Panc1 (cell line): ENCODE results near the gene FAM83F. TPM values are rescaled to one million over a fixed set of nuclear protein-coding genes. Genes with fewer than 3 reads are reported as not detected.

Source experiments
- ATAC-seq: fragments of 200-7000 bp; cut with Tn5 transposase; 2 replicates; pipeline ENCODE4 v1.9.1; 2020; ENCODE audit warnings: mild to moderate bottlenecking, moderate library complexity
- BruUV-seq: library from RNA; stranded (reverse); fragments of 400-500 nt; replicated peaks from 2 replicates; lab custom pipeline; 2021; lab: Mats Ljungman, UMichigan
- CTCF ChIA-PET: fragments of 300-600 bp; sonication (Branson Sonifier 250); formaldehyde crosslinking; loops from one replicate; lab custom pipeline; 2022; ENCODE audit warnings: antibody characterized with exemption; lab: Charles Lee
- POLR2A ChIA-PET: fragments of 300-600 bp; sonication (Branson Sonifier 250); formaldehyde crosslinking; loops from one replicate; lab custom pipeline; 2022; ENCODE audit warnings: antibody characterized with exemption; lab: Charles Lee
- DNase-seq: peaks from one replicate; pipeline ENCODE4 v3.0.0-alpha.2; 2010; ENCODE audit warnings: low read depth, low spot score
- H3K27ac ChIP-seq: 2 replicates; pipeline ENCODE4 v1.5.1; 2011; ENCODE audit warnings: mild to moderate bottlenecking, low read length, inconsistent platforms
- H3K27me3 ChIP-seq: fragments of 200-500 bp; sonication (Bioruptor generic); 2 replicates; pipeline ENCODE4 v1.6.0; 2014; ENCODE audit warnings: low read length, inconsistent platforms; ENCODE audit not compliant: control insufficient read depth, insufficient read depth
- H3K36me3 ChIP-seq: fragments of 200-500 bp; sonication (Bioruptor generic); 2 replicates; pipeline ENCODE4 v1.5.1; 2014; ENCODE audit warnings: inconsistent platforms, mild to moderate bottlenecking, low read length, moderate library complexity; ENCODE audit not compliant: control insufficient read depth, insufficient read depth
- H3K4me1 ChIP-seq: 2 replicates; pipeline ENCODE4 v1.5.1; 2011; ENCODE audit warnings: inconsistent platforms, mild to moderate bottlenecking, low read length, moderate library complexity; ENCODE audit not compliant: control insufficient read depth, insufficient read depth
- H3K4me3 ChIP-seq, 2 experiments: 2 replicates each; pipeline ENCODE4 v1.5.1; 2011 to 2012; ENCODE audit warnings: low read depth in 2 of 2, low read length in 2 of 2, mild to moderate bottlenecking in 2 of 2, inconsistent platforms in 1 of 2, moderate library complexity in 1 of 2
- H3K9me3 ChIP-seq: fragments of 200-500 bp; sonication (Bioruptor generic); 2 replicates; pipeline ENCODE4 v1.5.1; 2014; ENCODE audit warnings: low read depth, mild to moderate bottlenecking, inconsistent platforms, low read length, moderate library complexity; ENCODE audit not compliant: control insufficient read depth, insufficient read depth
- POLR2AphosphoS5 ChIP-seq: IDR thresholded peaks from 2 replicates; pipeline ENCODE4 v1.6.1; 2012; ENCODE audit warnings: mild to moderate bottlenecking, low read depth, low read length, moderate library complexity
- SIN3A ChIP-seq: IDR thresholded peaks from 2 replicates; pipeline ENCODE4 v1.6.1; 2012; ENCODE audit warnings: low read depth, mild to moderate bottlenecking, low read length, moderate library complexity, borderline replicate concordance; ENCODE audit not compliant: insufficient read depth
- TCF7L2 ChIP-seq: IDR thresholded peaks from 2 replicates; pipeline ENCODE4 v1.6.1; 2011; ENCODE audit warnings: mild to moderate bottlenecking, low read depth, low read length, inconsistent platforms
- in situ Hi-C: cut with HindIII; loops from 2 replicates; pipeline ENCODE4 v1.10.0; 2016; ENCODE audit warnings: low sequenced_read_pairs, low pct_unique_long_range_greater_than_20kb
- intact Hi-C: fragments of 100-400 bp; cut with micrococcal nuclease; formaldehyde crosslinking; loops from one replicate; pipeline ENCODE4 v1.10.0; 2022; ENCODE audit not compliant: unreplicated experiment
- total RNA-seq: library from RNA; stranded (reverse); gene quantifications from one replicate; pipeline ENCODE4 v1.2.1, GENCODE V29; 2021; ENCODE audit not compliant: unreplicated experiment
- TF ChIP-seq, protein P1 (sequence below): fragments of 450-650 bp; IDR thresholded peaks from 2 replicates; pipeline ENCODE4 v1.5.1; 2017; ENCODE audit warnings: mild to moderate bottlenecking
- TF ChIP-seq, protein P2 (sequence below), 2 experiments: IDR thresholded peaks; 2 replicates each; pipeline ENCODE4 v1.6.1; 2011 to 2012; ENCODE audit warnings: low read depth in 2 of 2, control low read depth in 1 of 2, low read length in 1 of 2, mild to moderate bottlenecking in 1 of 2, moderate library complexity in 1 of 2; ENCODE audit not compliant: insufficient read depth in 1 of 2

Gene FAM83F
- total RNA-seq, 1 experiment from 2014 or later = 0.05 TPM

DNA sequence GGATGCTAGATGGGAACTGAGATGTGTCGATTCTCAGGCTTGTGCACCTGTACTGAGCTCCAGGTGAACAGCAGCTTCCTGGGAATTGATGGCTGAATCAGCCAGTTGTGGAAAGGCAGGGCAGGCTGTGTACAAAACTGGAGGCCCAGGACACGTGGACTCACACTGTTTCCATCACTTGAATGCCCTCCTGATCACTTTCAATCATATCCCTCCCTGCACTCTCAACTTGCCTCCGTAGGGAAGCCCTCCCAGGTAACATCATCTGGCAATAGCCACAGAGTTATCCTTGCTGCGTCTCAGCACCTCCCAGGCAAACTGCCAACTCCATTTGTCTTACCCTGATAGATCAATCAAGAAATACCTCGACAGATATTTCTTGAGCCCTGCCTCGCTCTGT is 10.1 kb downstream of the FAM83F start:
- POLR2A ChIA-PET = no interaction called here
- Histone ChIP-seq H3K36me3 (no peaks in the 10 kb centered on the region), H3K4me3 (no peak overlapping the region), H3K4me1 (no peaks in the 10 kb centered on the region; the same call in 1 of the 2 replicates), H3K9me3 (no peaks in the 10 kb centered on the region), H3K27me3 (no peaks in the 10 kb centered on the region), H3K27ac (no peak overlapping the region)
- BruUV-seq = no TSS peak
- TF ChIP-seq, protein P1, sequence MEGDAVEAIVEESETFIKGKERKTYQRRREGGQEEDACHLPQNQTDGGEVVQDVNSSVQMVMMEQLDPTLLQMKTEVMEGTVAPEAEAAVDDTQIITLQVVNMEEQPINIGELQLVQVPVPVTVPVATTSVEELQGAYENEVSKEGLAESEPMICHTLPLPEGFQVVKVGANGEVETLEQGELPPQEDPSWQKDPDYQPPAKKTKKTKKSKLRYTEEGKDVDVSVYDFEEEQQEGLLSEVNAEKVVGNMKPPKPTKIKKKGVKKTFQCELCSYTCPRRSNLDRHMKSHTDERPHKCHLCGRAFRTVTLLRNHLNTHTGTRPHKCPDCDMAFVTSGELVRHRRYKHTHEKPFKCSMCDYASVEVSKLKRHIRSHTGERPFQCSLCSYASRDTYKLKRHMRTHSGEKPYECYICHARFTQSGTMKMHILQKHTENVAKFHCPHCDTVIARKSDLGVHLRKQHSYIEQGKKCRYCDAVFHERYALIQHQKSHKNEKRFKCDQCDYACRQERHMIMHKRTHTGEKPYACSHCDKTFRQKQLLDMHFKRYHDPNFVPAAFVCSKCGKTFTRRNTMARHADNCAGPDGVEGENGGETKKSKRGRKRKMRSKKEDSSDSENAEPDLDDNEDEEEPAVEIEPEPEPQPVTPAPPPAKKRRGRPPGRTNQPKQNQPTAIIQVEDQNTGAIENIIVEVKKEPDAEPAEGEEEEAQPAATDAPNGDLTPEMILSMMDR = no peak
- TF ChIP-seq, protein P2, sequence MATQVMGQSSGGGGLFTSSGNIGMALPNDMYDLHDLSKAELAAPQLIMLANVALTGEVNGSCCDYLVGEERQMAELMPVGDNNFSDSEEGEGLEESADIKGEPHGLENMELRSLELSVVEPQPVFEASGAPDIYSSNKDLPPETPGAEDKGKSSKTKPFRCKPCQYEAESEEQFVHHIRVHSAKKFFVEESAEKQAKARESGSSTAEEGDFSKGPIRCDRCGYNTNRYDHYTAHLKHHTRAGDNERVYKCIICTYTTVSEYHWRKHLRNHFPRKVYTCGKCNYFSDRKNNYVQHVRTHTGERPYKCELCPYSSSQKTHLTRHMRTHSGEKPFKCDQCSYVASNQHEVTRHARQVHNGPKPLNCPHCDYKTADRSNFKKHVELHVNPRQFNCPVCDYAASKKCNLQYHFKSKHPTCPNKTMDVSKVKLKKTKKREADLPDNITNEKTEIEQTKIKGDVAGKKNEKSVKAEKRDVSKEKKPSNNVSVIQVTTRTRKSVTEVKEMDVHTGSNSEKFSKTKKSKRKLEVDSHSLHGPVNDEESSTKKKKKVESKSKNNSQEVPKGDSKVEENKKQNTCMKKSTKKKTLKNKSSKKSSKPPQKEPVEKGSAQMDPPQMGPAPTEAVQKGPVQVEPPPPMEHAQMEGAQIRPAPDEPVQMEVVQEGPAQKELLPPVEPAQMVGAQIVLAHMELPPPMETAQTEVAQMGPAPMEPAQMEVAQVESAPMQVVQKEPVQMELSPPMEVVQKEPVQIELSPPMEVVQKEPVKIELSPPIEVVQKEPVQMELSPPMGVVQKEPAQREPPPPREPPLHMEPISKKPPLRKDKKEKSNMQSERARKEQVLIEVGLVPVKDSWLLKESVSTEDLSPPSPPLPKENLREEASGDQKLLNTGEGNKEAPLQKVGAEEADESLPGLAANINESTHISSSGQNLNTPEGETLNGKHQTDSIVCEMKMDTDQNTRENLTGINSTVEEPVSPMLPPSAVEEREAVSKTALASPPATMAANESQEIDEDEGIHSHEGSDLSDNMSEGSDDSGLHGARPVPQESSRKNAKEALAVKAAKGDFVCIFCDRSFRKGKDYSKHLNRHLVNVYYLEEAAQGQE (IDR thresholded peaks at IDR 0.05; ENCODE audit: insufficient read depth in 1 of 2, low read depth in 2 of 2, low read length in 1 of 2) = no peak
- TF ChIP-seq SIN3A = no peak
- no peak for TF ChIP-seq TCF7L2
- no peak for TF ChIP-seq POLR2AphosphoS5
- ATAC-seq (no peak), DNase-seq (no peak)
- in situ Hi-C loops = no loop called here
- CTCF ChIA-PET = interaction anchor here (1.2 kb wide), 1 partner anchor 20 kb away, joined by 3 read pairs; no protein-coding TSS in a partner anchor
- intact Hi-C loops = no loop called here

DNA sequence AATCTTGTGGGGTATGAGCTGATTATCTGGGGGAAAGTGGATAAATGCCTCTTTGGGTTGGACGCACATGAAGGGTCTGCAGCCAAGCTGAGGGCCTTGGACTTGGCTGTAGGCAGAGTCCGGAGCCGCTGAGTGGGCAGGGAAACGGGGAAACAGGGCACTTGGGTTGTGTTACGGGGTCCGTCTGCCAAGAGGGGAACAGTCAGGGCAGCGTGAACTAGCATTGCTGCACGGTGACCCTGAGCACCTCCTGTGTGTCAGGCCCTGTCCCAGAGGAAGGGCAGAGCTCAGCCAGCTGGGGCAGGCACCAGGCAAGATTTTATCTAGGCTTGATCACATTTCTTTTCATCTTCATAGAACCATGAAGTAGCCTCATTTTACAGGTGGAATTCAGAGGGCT is 11.9 kb downstream of the FAM83F start:
- Histone ChIP-seq H3K4me3 (no peak overlapping the region), H3K27ac (no peak overlapping the region), H3K27me3 (no peaks in the 10 kb centered on the region), H3K4me1 (no peaks in the 10 kb centered on the region; the same call in 1 of the 2 replicates), H3K9me3 (no peaks in the 10 kb centered on the region), H3K36me3 (no peaks in the 10 kb centered on the region)
- BruUV-seq = no TSS peak
- intact Hi-C loops = no loop called here
- ATAC-seq (no peak), DNase-seq (no peak)
- ChIA-PET POLR2A (no interaction called here), CTCF (no interaction called here)
- in situ Hi-C loops = no loop called here
- TF ChIP-seq TCF7L2 (no peak), SIN3A (no peak), POLR2AphosphoS5 (no peak)
- TF ChIP-seq, protein P1 = no peak
- TF ChIP-seq, protein P2 (IDR thresholded peaks at IDR 0.05; ENCODE audit: insufficient read depth in 1 of 2, low read depth in 2 of 2, low read length in 1 of 2) = no peak
